Measurements from ENCODE around the gene OR2T11.

The OR2T11 gene

DNA sequence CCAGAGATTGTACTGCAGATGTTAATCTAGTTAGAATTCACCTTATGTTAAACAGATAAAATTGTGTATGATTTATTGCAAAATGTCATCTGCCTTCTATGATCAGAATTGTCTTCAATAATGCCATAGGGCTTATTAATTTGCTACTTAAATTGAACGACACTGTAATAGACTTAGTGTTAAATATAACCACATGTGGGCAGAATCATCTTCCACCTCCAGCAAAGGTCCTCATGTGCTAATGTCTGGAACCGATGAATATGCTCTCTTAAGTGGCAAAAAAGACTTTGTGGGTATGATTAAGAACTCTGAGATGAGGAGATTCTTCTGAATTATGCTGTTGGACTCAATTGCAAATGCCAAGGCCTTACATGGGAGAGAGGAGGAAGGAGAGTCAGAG is 4.3 kb downstream of the OR2T11 start:
- H3K4me1 Mint-ChIP-seq (ENCODE audit: low read depth): no peaks in the 10 kb centered on the region
- no peak overlapping the region for H3K4me3 Mint-ChIP-seq
- no peaks in the 10 kb centered on the region for H3K27me3 Mint-ChIP-seq
- no peaks in the 10 kb centered on the region for H3K9me3 Mint-ChIP-seq
- no peaks in the 10 kb centered on the region for H3K36me3 Mint-ChIP-seq (ENCODE audit: low read depth)
- H3K27ac Mint-ChIP-seq: no peak overlapping the region

DNA sequence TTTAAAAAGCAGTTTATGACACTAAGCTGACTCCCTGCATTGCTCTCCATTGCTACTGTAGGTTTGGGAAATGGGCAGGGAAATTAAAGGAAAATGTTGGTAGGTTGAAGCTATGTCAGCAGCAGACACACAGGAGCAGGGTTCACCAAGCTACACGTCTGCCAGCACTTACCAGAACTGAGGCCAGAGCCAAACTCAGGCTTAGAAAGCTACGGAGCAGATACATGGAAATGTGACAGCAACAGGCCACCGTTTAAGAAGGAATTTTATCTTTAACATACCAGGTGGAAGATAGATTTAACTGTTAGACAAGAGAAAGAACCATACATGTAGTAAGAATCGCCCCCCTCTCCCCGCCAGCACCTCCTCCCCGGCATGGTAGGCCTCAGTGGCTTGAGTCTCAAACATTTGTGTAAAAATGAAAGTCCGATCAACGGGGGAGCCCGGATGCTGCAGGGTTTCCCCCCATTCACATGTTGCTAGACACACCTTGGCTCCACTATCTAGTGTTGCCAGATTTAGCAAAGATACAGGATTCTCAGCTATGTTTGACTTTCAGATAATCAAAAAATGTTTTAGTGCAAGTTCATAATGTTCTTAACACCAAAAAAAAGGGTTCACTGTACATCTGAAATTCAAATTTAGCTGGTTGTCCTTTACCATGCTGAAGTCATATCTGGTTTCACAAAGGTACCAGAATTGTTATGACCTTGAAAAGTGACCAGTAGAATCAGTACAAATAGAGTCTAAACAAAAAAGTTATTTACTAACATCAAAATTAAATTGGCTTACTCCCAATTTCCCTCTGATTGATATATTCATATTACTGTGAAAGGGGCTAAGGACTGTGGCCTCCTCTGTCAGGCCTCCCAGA is 6.7 kb downstream of the OR2T11 start:
- Mint-ChIP-seq H3K36me3 (ENCODE audit: low read depth) (no peaks in the 10 kb centered on the region), H3K27ac (no peak overlapping the region), H3K9me3 (no peaks in the 10 kb centered on the region), H3K27me3 (no peaks in the 10 kb centered on the region), H3K4me1 (ENCODE audit: low read depth) (no peaks in the 10 kb centered on the region), H3K4me3 (no peak overlapping the region)

DNA sequence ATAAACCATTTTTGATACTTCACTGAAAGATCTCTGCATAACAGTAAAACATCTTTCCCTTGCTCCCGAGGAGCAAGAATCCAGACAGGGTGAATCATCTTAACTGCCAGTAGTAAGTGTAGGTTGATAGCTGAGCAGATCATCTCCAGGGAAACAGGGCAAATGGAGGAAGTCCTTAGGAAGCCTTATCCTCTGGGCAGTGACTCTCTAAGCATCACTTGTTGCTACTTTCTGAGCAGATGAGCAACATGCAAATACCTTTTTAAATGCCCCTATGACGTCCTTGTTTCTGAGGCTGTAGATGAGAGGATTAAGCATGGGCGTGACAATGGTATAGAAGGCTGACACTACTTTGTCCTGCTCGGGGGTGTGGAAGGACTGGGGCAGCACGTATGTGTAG is 8.9 kb downstream of the OR2T11 start:
- H3K36me3 Mint-ChIP-seq (ENCODE audit: low read depth): no peaks in the 10 kb centered on the region
- no peaks in the 10 kb centered on the region for H3K9me3 Mint-ChIP-seq
- H3K27me3 Mint-ChIP-seq: no peaks in the 10 kb centered on the region
- no peak overlapping the region for H3K27ac Mint-ChIP-seq
- no peaks in the 10 kb centered on the region for H3K4me1 Mint-ChIP-seq (ENCODE audit: low read depth)
- H3K4me3 Mint-ChIP-seq: no peak overlapping the region

DNA sequence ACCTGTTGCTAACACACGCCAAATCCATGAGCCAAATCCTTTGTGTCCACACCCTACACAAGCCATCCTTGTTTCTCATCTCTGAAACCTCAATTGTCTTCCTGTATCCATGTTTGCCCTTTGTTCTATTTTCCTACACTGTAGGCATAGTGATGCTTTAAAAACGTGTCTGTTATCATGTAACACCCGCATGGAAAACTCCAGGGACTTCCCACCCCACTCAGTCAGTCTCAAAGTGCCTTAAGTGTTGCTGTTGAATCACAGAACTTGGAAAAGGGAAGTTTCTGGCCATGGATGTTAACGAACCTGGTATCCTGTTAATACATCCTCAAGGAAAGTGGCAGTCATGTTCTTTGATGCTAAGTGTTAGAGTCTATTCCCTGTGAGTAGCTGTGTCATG is 9.7 kb downstream of the OR2T11 start:
- H3K36me3 Mint-ChIP-seq (ENCODE audit: low read depth): no peaks in the 10 kb centered on the region
- H3K4me3 Mint-ChIP-seq: no peak overlapping the region
- no peaks in the 10 kb centered on the region for H3K27me3 Mint-ChIP-seq
- no peaks in the 10 kb centered on the region for H3K9me3 Mint-ChIP-seq
- no peak overlapping the region for H3K27ac Mint-ChIP-seq
- H3K4me1 Mint-ChIP-seq (ENCODE audit: low read depth): no peaks in the 10 kb centered on the region

DNA sequence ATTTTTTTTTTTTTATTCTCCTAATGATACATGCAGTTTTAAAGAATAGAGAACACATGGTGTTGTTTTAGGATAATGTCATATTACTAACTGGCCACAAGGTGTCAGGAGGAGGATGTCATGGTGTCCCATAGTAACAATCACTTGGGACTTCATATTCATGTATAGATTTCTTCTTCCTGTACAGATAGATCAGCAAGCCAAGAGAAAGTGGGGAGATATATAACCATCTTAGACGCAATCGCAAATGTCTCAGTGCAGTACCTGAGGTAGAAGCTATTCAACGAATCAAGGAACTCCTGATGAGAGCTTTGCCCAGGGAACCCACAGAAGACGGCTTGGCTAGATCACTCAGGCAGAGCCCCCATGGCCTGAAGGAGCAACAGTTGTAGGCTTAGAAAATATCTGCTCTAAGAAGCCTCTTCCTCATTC is 12.3 kb downstream of the OR2T11 start:
- no peak overlapping the region for H3K4me3 Mint-ChIP-seq
- no peaks in the 10 kb centered on the region for H3K27me3 Mint-ChIP-seq
- H3K4me1 Mint-ChIP-seq (ENCODE audit: low read depth): peaks cover 4% of the 10 kb centered on the region
- H3K27ac Mint-ChIP-seq: no peak overlapping the region
- H3K36me3 Mint-ChIP-seq (ENCODE audit: low read depth): no peaks in the 10 kb centered on the region
- H3K9me3 Mint-ChIP-seq: no peaks in the 10 kb centered on the region

DNA sequence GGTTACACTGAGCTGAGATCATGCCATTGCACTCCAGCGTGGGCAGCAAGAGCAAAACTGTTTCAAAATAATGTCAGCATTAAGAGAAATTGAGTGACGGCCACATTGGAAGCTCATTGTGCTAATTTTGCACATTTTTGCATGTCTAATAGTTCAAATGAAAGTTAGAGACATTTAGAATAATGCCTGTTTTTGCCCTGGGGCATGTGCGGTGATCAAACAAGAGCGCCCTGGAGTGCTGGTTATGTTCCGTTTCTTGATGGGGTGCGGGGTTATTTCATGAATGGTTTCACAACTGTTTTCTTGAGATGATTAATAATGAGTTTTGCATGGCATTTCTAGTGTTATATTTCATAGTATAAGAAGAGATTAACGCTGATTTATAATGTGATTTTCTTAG is 13.1 kb downstream of the OR2T11 start:
- Mint-ChIP-seq H3K36me3 (ENCODE audit: low read depth) (no peaks in the 10 kb centered on the region), H3K4me1 (ENCODE audit: low read depth) (peaks cover 4% of the 10 kb centered on the region), H3K27ac (no peak overlapping the region), H3K4me3 (no peak overlapping the region), H3K9me3 (no peaks in the 10 kb centered on the region), H3K27me3 (no peaks in the 10 kb centered on the region)

DNA sequence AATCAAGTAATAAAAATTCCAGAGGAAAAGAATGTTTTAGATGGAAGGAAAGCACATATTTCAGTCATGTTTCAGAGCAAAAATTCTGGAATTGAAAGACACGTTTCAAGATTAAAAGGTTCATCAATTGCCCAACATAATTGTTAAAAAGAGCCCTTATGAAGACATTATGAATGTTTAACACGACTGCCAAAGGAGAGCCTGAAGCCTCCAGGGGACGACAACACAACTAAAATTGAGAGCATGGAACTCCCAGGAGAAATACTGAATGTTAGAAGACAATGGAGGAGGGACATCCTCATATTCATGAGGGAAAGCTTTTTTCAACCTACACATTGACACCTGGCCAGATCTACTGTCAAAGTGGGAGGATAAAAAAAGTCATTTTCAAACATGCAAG is 16.0 kb downstream of the OR2T11 start:
- Mint-ChIP-seq H3K4me1 (ENCODE audit: low read depth) (peaks cover 15% of the 10 kb centered on the region), H3K4me3 (no peak overlapping the region), H3K27me3 (no peaks in the 10 kb centered on the region), H3K36me3 (ENCODE audit: low read depth) (no peaks in the 10 kb centered on the region), H3K9me3 (no peaks in the 10 kb centered on the region), H3K27ac (no peak overlapping the region)

DNA sequence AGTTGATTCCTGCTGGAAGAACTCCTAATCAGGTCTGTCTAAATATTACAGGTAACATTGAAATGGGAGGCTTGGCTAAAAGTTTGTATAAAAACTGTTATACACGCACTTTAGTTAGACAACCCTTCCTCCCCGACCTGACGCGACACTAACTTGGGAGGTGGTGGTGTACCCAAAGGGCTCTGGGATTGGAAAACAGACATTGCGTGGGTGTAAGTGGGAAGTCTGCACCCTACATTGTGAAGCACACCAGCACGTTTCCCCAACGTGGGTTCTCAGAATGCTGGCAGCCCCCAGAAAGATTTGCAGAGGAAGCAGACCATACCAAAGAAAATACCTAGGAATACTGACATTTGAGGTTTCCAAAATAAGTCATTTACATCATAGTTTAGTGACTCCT is 16.8 kb downstream of the OR2T11 start:
- Mint-ChIP-seq H3K27ac (no peak overlapping the region), H3K4me1 (ENCODE audit: low read depth) (peaks cover 23% of the 10 kb centered on the region), H3K4me3 (no peak overlapping the region), H3K36me3 (ENCODE audit: low read depth) (no peaks in the 10 kb centered on the region), H3K27me3 (no peaks in the 10 kb centered on the region), H3K9me3 (no peaks in the 10 kb centered on the region)

DNA sequence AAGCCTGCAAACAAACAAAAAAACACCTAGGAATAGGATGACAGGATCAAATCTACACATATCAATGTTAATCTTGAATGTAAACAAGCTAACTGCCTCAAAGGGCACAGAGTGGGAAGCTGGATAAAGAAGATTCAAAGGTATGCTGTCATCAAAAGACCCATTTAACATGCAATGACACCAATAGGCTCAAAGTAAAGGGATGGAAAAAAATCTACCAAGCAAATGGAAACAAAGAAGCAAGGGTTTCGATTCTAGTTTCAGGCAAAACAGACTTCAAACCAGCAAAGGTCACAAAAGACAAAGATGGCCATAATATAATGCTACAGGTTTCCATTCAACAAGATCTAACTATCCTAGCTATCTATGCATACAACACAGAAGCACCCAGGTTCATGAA is 21.1 kb downstream of the OR2T11 start:
- Mint-ChIP-seq H3K4me1 (ENCODE audit: low read depth) (peaks cover 43% of the 10 kb centered on the region), H3K4me3 (peak overlapping the region; percentile 15), H3K36me3 (ENCODE audit: low read depth) (no peaks in the 10 kb centered on the region), H3K27me3 (no peaks in the 10 kb centered on the region), H3K9me3 (no peaks in the 10 kb centered on the region), H3K27ac (peak overlapping the region; percentile 87)

DNA sequence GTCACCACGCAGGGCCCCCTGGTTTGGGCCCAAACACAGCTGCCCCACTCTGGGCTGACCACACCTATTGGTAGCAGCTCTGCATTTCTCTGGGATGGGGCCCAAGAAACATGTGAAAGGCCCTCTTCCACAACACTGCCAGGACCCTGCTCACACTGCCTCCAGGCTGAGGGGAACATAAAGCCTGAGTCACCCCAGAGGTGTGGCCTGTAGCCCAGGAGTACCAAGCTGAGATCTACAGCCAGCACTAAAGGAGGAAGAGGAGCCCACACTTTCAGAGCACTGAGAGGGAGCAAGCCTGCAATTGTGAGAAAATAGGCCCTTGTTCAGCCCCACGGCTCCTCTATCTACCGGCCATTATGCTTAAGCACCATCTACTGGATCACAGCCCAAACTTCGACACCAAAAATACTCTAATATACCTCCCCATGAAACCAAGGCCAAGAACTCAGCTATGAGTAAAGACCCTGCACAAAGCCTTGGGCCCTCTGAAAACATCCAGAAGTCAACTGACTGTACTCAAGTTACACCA is 22.9 kb downstream of the OR2T11 start:
- H3K27ac Mint-ChIP-seq: peak overlapping the region; percentile 31
- no peaks in the 10 kb centered on the region for H3K27me3 Mint-ChIP-seq
- H3K36me3 Mint-ChIP-seq (ENCODE audit: low read depth): no peaks in the 10 kb centered on the region
- H3K4me3 Mint-ChIP-seq: no peak overlapping the region
- peaks cover 43% of the 10 kb centered on the region for H3K4me1 Mint-ChIP-seq (ENCODE audit: low read depth)
- H3K9me3 Mint-ChIP-seq: no peaks in the 10 kb centered on the region

DNA sequence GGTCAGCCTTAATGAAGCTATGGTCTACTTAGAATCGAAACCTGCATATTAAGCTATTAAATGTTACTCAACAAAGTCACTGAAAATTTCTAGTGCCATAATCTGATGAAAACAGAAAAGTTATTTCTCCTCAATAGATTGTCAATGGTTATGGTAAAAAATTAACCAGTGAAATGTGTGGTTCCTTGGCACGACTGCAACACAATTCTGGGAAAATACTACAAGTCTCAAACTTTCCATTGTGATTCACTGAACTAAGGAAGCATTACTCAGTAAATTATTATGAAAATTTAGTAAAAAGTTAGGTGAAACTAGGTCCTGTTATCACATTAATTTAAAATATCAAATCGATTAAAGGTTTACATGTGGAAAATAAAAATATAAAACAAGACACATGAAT is 24.6 kb downstream of the OR2T11 start:
- no peaks in the 10 kb centered on the region for H3K27me3 Mint-ChIP-seq
- no peaks in the 10 kb centered on the region for H3K36me3 Mint-ChIP-seq (ENCODE audit: low read depth)
- H3K4me1 Mint-ChIP-seq (ENCODE audit: low read depth): peaks cover 41% of the 10 kb centered on the region
- H3K27ac Mint-ChIP-seq: peak overlapping the region; percentile 53
- H3K4me3 Mint-ChIP-seq: no peak overlapping the region
- H3K9me3 Mint-ChIP-seq: no peaks in the 10 kb centered on the region

DNA sequence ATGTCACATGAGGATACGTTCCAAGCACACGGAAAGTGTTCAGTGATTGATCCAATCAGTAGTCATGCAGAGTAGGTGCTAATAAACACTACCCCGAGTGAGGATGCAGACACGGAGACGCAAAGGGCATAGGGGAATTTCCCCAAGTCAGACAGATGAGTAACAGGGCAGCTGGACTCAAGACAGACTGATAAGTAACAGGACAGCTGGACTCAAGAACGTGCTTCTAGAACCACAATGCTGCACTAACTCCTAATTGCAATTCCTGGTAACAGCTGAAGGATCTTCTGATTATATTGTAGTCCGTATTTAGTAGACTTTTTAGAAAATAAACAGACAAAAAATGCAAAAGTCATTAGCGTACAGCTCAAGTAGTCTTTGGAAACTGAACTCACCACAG is 35.5 kb downstream of the OR2T11 start:
- Mint-ChIP-seq H3K9me3 (no peaks in the 10 kb centered on the region), H3K27ac (no peak overlapping the region), H3K36me3 (ENCODE audit: low read depth) (no peaks in the 10 kb centered on the region), H3K4me3 (no peak overlapping the region), H3K27me3 (no peaks in the 10 kb centered on the region), H3K4me1 (ENCODE audit: low read depth) (peaks cover 8% of the 10 kb centered on the region)

DNA sequence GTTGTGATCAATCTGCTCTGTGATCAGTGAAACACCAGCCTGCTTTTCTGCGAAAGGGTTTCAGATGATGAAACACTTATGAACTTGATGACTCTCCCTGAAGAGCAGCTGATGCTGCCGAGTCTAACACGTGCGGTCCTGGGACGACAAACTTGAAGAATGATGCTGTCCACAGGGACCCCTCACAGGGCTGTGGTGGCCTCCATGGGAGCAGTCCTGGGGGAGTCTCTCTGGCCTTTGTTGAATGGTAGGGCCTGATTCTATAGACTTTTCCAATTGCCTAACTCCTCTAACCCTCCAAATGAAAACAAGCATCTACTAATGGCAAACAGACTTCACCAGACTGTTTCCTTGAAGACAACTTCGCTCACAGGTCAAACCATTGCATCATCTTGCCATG is 37.3 kb downstream of the OR2T11 start, which contains the start of gene OR2T10:
OR2T10 (minus strand) TSS at position 112 of the 400 bp plus-strand sequence. CDS start 3,932 bp downstream, outside the sequence.
- no peak within 1 kb of the TSS for H3K4me3 Mint-ChIP-seq
- H3K36me3 Mint-ChIP-seq (ENCODE audit: low read depth): no peaks in the 10 kb centered on the region
- no peaks in the 10 kb centered on the region for H3K9me3 Mint-ChIP-seq
- peaks cover 8% of the 10 kb centered on the region for H3K4me1 Mint-ChIP-seq (ENCODE audit: low read depth)
- H3K27me3 Mint-ChIP-seq: no peaks in the 10 kb centered on the region
- H3K27ac Mint-ChIP-seq: peak within 1 kb of the TSS; percentile 38

DNA sequence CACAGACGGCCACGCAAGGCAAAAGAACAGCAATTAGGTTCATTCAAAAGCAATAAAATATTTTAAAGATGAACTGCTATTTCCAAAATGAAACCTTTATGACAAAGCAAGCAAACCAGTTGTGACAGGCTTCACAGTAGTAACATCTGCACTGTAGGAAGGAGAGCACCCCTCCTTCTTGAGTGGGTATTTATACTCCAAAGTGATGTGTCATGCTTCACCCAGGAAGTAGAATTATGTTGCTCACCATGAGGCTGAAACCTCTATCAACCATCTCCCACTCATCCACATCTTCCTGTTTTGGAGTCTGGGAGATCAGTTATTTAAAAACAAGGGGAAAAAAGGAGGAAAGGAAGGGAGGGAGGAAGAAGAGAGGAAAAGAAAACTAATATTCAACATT is 38.3 kb downstream of the OR2T11 start:
- no peaks in the 10 kb centered on the region for H3K36me3 Mint-ChIP-seq (ENCODE audit: low read depth)
- no peak overlapping the region for H3K4me3 Mint-ChIP-seq
- peaks cover 8% of the 10 kb centered on the region for H3K4me1 Mint-ChIP-seq (ENCODE audit: low read depth)
- H3K9me3 Mint-ChIP-seq: no peaks in the 10 kb centered on the region
- H3K27me3 Mint-ChIP-seq: no peaks in the 10 kb centered on the region
- peak overlapping the region; percentile 38 for H3K27ac Mint-ChIP-seq

DNA sequence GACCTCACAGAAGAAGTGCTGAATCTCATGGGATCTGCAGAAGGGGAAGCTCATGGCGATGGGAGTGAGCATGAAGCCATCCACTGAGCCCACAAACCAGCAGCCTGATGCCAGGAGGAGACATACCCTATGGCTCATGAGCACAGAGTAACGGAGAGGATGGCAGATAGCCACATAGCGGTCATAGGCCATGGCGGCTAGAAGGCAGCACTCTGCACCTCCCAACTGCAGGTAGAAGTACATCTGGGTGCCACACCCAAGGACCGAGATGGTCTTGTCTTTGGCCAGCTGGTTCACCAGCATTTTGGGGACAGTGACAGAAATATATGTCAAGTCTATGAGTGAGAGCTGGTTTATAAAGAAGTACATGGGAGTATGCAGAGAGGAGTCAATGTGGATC is 41.7 kb downstream of the OR2T11 start:
- peaks cover 8% of the 10 kb centered on the region for H3K4me1 Mint-ChIP-seq (ENCODE audit: low read depth)
- H3K9me3 Mint-ChIP-seq: no peaks in the 10 kb centered on the region
- H3K27me3 Mint-ChIP-seq: no peaks in the 10 kb centered on the region
- H3K4me3 Mint-ChIP-seq: no peak overlapping the region
- no peaks in the 10 kb centered on the region for H3K36me3 Mint-ChIP-seq (ENCODE audit: low read depth)
- no peak overlapping the region for H3K27ac Mint-ChIP-seq

DNA sequence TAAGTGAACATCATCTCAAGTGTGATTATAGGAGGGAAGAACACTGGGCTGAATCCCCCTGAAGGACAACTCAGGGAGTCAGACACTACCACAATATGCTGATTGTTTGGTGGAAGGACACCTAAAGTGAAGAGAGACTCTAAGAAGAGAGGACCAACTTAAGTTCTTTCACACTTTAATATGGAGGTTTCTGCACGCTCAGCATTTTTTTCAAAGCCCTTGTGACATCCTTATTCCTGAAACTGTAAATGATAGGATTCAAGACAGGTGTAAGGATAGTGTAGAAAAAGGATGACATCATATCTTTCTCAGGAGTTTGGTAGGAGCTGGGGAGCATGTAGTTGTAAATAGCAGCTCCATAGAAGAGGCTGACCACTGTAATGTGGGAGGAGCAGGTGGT is 42.2 kb downstream of the OR2T11 start:
- Mint-ChIP-seq H3K4me1 (ENCODE audit: low read depth) (peaks cover 8% of the 10 kb centered on the region), H3K27me3 (no peaks in the 10 kb centered on the region), H3K4me3 (no peak overlapping the region), H3K36me3 (ENCODE audit: low read depth) (no peaks in the 10 kb centered on the region), H3K9me3 (no peaks in the 10 kb centered on the region), H3K27ac (no peak overlapping the region)

Measured in stimulated activated naive CD8-positive, alpha-beta T cell treated with anti-CD3 and anti-CD28 coated beads, Interleukin-15, Interleukin-2, amounts not matched to agents 100 ng/mL and 50 ng/mL, for 24 hours (primary cell).